Measurements from ENCODE around the gene SNX5.

The SNX5 gene

GRCh38 chr20:17959257-17959627 lies 9.4 kb downstream of the SNX5 start:
- no peak for DNase-seq

DNA sequence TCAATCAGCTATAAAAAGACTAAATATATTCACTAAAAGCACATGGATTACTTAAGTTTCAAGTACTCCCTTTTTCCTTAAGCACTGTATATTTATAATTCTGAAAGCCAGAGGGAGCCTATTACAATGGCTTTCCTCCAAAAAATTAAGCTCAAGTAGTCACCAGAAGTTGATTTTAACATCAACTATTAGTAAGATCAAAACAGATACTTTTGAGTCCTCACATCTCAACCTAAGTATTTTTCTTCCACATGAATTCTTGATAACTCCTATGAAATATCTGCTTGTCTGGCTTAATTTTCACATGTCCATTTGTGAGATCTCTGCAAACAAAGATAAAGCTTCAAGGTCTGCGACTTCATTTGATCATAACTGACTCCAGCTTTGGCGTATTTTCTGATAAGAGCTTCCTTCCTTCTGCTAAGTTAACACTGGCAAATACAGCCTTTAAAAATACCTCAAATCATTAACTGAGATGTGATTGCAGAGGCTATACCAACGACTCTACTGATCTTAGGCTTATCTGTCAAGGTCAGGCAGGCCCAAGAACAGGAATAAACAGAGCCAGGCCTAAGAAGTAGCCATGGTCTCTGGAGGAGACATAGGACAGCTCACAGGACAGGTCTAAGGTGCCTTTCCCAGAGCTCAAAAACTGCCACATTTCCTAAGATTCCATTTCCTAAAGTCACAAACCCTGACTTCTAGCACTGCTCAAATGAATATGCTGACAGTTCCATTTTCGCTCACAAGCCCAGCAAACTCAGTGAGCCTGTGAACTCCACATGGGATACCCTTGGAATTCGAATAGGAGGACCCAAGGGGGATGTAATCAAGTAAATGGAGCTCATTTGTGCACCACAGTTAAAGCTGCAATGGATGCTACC lies 10.0 kb downstream of the SNX5 start:
- no peak for DNase-seq

GRCh38 chr20:17957505-17958363 lies 10.9 kb downstream of the SNX5 start:
- DNase-seq: no peak

DNA sequence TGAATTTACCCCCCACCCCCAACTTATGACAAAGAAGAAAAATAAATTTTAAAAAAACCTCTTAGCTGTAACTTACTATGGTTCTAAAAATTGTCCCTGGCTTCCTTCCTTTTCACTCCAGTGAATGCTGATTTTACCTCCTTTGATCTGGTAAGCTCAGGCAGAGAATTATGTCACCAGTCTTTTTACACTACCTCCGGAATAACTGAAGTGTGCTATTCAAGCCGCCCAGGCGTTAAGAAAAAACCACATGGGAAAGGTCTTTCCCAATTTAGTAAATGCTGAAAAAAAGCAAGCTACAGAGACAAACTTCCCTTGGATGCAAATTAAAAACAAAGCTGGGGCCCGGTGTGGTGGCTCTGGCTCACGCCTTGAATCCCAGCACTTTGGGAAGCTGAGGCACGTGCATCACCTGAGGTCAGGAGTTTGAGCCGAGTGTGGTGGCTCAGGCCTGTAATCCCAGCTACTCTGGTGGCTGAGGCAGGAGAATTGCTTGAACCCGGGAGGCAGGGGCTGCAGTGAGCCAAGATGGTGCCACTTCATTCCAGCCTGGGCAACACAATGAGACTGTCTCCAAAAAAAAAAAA lies 12.4 kb downstream of the SNX5 start:
- no peak for DNase-seq

DNA sequence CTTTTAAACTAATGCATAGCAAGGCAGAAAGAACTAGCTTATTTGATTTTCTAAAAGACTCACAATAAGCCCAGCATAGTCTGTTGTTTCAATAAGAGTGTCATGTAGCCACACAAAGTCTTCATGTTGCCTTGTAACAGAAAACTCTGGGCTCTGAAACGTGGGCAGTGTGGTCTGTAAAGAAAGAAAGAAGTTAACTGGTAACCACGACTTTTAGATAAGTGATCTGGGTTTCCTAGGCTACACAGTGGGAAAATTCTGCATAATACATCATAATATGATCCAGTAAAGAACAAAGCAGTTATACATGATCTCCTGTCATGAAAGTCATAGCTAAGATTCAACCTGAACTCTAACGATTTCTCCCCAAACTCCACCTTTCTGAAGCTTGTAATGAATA lies 13.3 kb downstream of the SNX5 start:
- no peak for DNase-seq

DNA sequence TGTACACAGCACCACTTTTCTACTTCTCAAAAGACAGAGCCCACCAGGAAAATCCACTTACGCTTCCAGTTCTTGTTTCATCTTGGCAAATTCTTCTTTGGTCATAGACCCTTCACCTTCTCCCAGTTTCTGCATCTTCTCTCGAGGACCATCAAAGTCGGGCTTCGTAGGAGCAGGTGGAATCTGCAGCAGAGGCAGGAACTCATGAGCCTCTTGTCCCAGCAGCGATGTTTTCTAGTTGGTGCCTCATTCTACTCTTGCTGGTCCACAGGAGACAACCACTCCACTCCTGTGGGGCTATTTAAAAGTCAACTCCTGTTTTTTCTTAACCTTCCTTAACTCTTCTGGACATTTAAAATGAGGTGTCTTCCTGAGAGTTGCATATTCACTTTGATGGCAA lies 14.7 kb downstream of the SNX5 start:
- DNase-seq: no peak

GRCh38 chr20:17952692-17953684 lies 15.6 kb downstream of the SNX5 start:
- no peak for DNase-seq

DNA sequence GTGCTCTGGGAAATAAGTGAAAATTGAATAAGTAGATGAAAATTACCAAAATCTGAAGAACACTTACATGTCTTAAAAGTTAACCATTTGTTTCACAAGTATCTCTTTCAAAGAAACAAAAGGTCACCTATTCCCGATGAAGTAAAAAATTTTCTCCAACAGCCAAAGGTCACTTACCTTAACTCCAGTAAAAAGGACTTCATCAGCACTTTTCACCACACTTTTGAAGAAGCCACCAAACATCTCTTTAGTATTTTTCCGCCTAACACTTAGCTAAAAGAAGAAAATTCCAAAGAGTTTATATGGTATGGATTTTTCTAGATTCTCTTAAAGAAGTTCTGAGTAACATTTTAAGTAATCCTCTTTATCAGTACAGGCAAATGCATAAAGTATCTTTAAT lies 17.3 kb downstream of the SNX5 start:
- DNase-seq: no peak

DNA sequence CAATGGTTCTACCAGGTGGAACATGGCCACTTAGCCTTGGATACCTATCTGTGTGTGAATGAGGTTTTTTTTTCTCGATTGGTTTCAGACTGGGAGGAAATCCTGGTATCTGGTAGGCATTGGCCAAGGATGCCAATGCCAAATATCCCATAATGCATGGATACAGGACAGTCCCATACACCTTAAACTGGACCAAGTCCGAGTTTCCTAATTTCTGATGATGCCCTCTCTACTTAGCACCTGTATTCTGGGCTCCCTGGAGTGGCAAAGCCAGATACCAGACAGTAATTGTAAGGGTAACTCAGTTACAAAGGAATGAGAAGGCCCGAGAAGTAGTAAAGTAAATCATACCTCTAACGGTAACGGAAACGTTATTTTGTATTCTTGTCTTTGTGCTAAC lies 17.9 kb downstream of the SNX5 start:
- DNase-seq: no peak

DNA sequence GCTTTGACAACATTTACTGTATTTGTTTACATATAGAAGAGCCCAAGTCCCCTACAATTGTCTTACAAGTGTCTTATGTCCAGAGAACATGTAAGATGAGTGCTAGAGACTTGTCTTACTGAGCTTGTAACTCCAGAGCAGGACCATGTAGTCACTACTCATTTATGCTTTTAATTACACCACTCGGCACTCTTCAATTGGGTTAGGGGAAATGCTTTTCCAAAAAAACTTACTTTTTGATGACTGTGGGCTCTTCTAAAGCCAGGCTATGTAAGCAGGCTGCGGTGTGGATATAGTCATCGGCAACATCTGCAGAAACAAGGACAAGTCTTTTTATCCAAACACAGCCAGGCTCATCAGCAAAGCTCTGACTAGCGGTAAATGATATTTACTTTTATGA lies 18.7 kb downstream of the SNX5 start:
- DNase-seq: no peak

GRCh38 chr20:17948442-17948841 lies 20.2 kb downstream of the SNX5 start:
- no peak for DNase-seq

DNA sequence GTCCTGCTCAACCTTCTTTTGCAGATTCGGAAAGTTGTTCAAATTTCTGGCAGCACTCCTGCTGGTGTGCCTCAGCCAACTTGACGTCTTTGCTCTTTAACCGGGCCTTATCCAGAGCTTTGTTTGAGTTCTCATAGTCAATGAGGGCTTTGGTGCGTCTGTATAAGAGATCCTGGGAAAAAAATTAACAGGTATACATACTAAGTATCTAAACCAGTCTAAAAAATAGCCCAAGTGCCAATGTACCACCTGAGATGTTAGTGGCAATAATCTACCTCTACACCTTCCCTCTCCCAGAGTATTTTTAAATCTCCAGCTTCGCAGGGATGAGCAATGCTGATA lies 21.1 kb downstream of the SNX5 start:
- DNase-seq: no peak

DNA sequence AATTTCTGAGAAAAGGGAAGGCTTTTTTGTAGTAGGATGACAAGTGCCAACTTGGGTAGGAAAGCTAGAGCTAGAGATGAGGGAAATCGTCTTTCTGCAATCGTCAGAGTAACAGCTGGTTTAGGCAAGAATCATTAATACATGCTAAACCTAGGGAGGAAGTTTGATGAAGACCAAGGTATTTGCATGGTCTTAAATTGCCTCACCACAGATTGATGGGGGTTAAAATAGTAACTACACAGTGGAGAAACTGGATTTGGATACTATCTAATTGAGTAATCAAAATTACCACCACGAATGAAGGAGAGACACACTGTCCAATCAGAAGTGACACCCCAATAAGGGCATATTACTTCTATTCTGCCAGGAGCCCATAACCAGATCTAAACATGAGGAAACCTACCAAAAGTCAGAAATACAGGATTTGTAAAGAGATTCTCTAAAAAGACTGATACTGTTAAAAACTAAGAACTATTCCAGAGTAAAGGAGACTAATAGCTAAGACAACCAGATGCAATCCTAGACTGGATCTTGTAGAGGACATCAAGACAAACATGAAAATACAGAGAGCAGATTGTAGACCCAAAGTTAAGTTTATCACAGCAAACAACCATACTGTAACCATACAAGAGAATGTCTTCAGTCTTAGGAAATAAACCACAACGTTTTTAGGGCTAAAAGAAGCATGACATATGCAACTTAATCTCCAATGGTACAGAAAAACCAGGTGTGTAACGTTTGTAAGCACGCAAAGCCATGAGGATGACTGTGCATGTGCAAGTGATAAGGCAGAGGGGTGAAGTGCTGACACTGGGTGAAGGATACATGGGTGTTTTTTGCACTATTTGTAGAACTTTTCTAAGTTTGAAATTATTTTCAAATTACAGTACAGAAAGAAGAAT lies 21.8 kb downstream of the SNX5 start:
- DNase-seq: no peak

- no peak for DNase-seq
These were observed 22.6 kb downstream of the SNX5 start for GRCh38 chr20:17946040-17946439.

- DNase-seq: no peak
These were observed 23.6 kb downstream of the SNX5 start for GRCh38 chr20:17944854-17945474.

DNA sequence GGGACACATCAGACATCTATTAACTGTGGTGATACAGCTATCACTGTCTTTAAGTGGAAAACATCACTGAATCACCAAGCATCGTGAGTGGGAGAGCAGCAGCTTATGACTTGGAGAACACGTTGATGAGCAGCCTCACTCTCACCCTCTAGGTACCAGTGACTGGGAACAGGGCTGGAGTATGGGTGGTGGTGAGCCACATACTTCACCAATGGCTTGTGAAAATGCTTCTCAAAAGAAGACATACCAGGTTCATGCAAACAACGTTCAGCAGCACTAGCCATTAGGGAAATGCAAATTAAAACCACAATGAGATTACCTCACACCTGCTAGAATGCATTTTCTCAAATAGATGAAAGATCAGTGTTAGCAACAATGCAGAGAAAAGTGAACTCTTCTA lies 25.3 kb downstream of the SNX5 start:
- no peak for DNase-seq

GRCh38 chr20:17941826-17942196 lies 26.8 kb downstream of the SNX5 start:
- DNase-seq: no peak

- DNase-seq: no peak
These were observed 27.3 kb downstream of the SNX5 start for GRCh38 chr20:17941087-17941825.

- DNase-seq: no peak
These were observed 28.2 kb downstream of the SNX5 start for GRCh38 chr20:17940224-17940971.

All from NCI-H1417 treated with DMSO at 0.1 percent for 48 hours (cell line).